Measurements from ENCODE around the gene KHDRBS1. TPM values are rescaled to one million over a fixed set of nuclear protein-coding genes. Genes with fewer than 3 reads are reported as not detected.

Gene KHDRBS1
- total RNA-seq, 2 experiments from 2014 or later, result 91.6 to 94.2 TPM

DNA sequence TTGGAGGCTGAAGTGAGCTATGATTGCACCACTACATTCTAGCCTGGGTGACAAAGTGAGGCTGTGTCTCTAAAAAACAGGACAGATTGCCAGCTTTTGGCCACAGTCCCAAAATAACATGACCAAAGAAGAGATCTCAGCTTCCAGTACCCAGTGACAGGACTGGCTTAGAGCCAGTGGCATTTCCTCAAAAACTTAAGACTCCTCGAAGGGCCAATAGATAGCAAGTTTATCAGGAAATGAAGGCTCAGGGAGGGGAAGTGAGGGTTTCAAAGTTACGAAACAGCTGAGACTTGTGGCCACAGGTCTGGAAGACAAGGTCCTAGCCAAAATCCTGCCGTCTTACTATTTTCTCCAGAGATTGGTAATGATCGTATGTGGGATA is 52.8 kb downstream of the KHDRBS1 start:
- ATAC-seq (ENCODE audit: poor library complexity), result peak; percentile 53
- POLR2A ChIA-PET, result interaction anchor here (0.7 to 1.4 kb wide), 3 partner anchors 9 to 253 kb away, joined by 3 to 7 read pairs (median 3); no protein-coding TSS in a partner anchor
- no peaks in the 10 kb centered on the region for H3K27me3 ChIP-seq (ENCODE audit: control insufficient read depth in 1 of 2, insufficient read depth in 2 of 2, low read length in 2 of 2)
- peaks cover 11% of the 10 kb centered on the region for H3K36me3 ChIP-seq (ENCODE audit: insufficient read depth, low read length)
- TF ChIP-seq, protein P1, sequence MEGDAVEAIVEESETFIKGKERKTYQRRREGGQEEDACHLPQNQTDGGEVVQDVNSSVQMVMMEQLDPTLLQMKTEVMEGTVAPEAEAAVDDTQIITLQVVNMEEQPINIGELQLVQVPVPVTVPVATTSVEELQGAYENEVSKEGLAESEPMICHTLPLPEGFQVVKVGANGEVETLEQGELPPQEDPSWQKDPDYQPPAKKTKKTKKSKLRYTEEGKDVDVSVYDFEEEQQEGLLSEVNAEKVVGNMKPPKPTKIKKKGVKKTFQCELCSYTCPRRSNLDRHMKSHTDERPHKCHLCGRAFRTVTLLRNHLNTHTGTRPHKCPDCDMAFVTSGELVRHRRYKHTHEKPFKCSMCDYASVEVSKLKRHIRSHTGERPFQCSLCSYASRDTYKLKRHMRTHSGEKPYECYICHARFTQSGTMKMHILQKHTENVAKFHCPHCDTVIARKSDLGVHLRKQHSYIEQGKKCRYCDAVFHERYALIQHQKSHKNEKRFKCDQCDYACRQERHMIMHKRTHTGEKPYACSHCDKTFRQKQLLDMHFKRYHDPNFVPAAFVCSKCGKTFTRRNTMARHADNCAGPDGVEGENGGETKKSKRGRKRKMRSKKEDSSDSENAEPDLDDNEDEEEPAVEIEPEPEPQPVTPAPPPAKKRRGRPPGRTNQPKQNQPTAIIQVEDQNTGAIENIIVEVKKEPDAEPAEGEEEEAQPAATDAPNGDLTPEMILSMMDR (IDR thresholded peaks at IDR 0.05), result no peak
- H3K27ac ChIP-seq (ENCODE audit: low read depth in 1 of 2, low read length in 2 of 2), result peak overlapping the region in 1 of 2 donors; percentile 15
- no peak overlapping the region for H3K4me3 ChIP-seq (ENCODE audit: low read length)
- H3K27ac Mint-ChIP-seq, result peak overlapping the region; percentile 28
- H3K4me3 Mint-ChIP-seq, result peak overlapping the region; percentile 49
- H3K36me3 Mint-ChIP-seq (ENCODE audit: low read depth), result peaks cover 3% of the 10 kb centered on the region
- intact Hi-C loops (cut with DNase I, micrococcal nuclease), result no loop called here
- CTCF ChIA-PET, result interaction anchor here (0.9 to 1.1 kb wide), 2 partner anchors 42 to 277 kb away, joined by 4 to 6 read pairs; partner anchors contain the start of gene KPNA6
- H3K4me1 ChIP-seq (ENCODE audit: insufficient read depth, low read length), result peaks cover 16% of the 10 kb centered on the region
- no peaks in the 10 kb centered on the region for H3K9me3 Mint-ChIP-seq
- no peaks in the 10 kb centered on the region for H3K27me3 Mint-ChIP-seq
- H3K9me3 ChIP-seq (ENCODE audit: control insufficient read depth in 1 of 2, insufficient read depth in 1 of 2, low read length in 2 of 2), result no peaks in the 10 kb centered on the region
- H3K4me1 Mint-ChIP-seq (ENCODE audit: low read depth), result peaks cover 24% of the 10 kb centered on the region
- DNase-seq, result peak in 4 of 14 experiments; percentile 26 to 71 (median 64)

DNA sequence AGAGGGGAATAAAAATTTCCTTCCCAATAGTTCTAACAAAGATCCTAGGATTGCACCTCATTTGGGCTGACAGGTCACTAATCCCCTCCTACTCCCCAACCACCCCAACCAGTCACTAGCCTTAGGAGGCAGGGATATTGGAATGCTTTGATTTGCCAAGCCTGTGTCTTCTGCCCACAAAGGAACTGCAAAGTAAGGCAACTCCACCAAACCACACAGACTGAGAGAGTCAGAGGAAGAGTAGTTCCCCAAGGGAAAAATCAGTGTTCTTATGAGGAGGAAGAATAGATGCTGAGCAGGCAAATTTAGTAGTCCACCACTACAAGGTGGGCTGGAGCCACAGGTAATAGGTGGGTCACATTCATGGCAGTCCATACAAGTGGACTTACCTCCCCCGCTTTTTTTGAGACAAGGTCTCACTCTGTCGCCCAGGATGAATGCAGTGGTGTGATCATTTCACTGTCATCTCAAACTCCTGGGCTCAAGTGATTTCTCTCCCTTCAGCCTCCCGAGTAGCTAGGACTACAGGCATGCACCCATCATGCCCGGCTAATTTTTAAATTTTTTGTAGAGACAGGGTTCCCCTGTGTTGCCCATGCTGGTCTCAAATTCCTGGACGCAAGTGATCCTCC is 55.4 kb downstream of the KHDRBS1 start:
- Mint-ChIP-seq H3K27me3 (no peaks in the 10 kb centered on the region), H3K4me3 (no peak overlapping the region), H3K9me3 (no peaks in the 10 kb centered on the region), H3K4me1 (ENCODE audit: low read depth) (peaks cover 40% of the 10 kb centered on the region), H3K27ac (no peak overlapping the region), H3K36me3 (ENCODE audit: low read depth) (peaks cover 16% of the 10 kb centered on the region)
- POLR2A ChIA-PET, result no interaction called here
- Histone ChIP-seq H3K9me3 (ENCODE audit: control insufficient read depth in 1 of 2, insufficient read depth in 1 of 2, low read length in 2 of 2) (no peaks in the 10 kb centered on the region), H3K36me3 (ENCODE audit: insufficient read depth, low read length) (peaks cover under 1% of the 10 kb centered on the region), H3K27ac (ENCODE audit: low read depth in 1 of 2, low read length in 2 of 2) (no peak overlapping the region), H3K4me3 (ENCODE audit: low read length) (no peak overlapping the region), H3K4me1 (ENCODE audit: insufficient read depth, low read length) (peaks cover 37% of the 10 kb centered on the region), H3K27me3 (ENCODE audit: control insufficient read depth in 1 of 2, insufficient read depth in 2 of 2, low read length in 2 of 2) (no peaks in the 10 kb centered on the region)
- CTCF ChIA-PET, result no interaction called here
- DNase-seq (no peak), ATAC-seq (ENCODE audit: poor library complexity) (no peak)
- TF ChIP-seq, protein P1 (IDR thresholded peaks at IDR 0.05), result no peak
- intact Hi-C loops (cut with DNase I, micrococcal nuclease), result no loop called here

GRCh38 chr1:32071758-32072621 is 58.3 kb downstream of the KHDRBS1 start:
- Histone ChIP-seq H3K4me3 (ENCODE audit: low read length) (peak overlapping the region; percentile 71), H3K36me3 (ENCODE audit: insufficient read depth, low read length) (peaks cover 11% of the 10 kb centered on the region), H3K27ac (ENCODE audit: low read depth in 1 of 2, low read length in 2 of 2) (peak overlapping the region; percentile 50 to 68), H3K9me3 (ENCODE audit: control insufficient read depth in 1 of 2, insufficient read depth in 1 of 2, low read length in 2 of 2) (no peaks in the 10 kb centered on the region), H3K4me1 (ENCODE audit: insufficient read depth, low read length) (peaks cover 30% of the 10 kb centered on the region), H3K27me3 (ENCODE audit: control insufficient read depth in 1 of 2, insufficient read depth in 2 of 2, low read length in 2 of 2) (no peaks in the 10 kb centered on the region)
- ATAC-seq (ENCODE audit: poor library complexity), result no peak
- Mint-ChIP-seq H3K4me1 (ENCODE audit: low read depth) (peaks cover 40% of the 10 kb centered on the region), H3K9me3 (no peaks in the 10 kb centered on the region), H3K36me3 (ENCODE audit: low read depth) (peaks cover 39% of the 10 kb centered on the region), H3K4me3 (peak overlapping the region; percentile 89), H3K27me3 (no peaks in the 10 kb centered on the region), H3K27ac (peak overlapping the region; percentile 82)
- intact Hi-C loops (cut with DNase I, micrococcal nuclease), result loop anchor here (1.0 to 10.0 kb wide), 8 partner anchors 36 to 745 kb away; partner anchors contain the start of genes KPNA6 (in 2 of the 2), ADGRB2 (in 1 of the 2), BSDC1 (in 1 of the 2) and PEF1 (in 1 of the 2)
- CTCF ChIA-PET, result interaction anchor here (0.6 to 5.5 kb wide), 5 partner anchors 9 to 329 kb away, joined by 3 to 39 read pairs (median 4); partner anchors contain the start of genes KPNA6 and TXLNA
- peak in 1 of 14 experiments; percentile 26 for DNase-seq
- TF ChIP-seq, protein P1 (IDR thresholded peaks at IDR 0.05), result no peak
- POLR2A ChIA-PET, result interaction anchor here (0.6 to 3.4 kb wide), 28 partner anchors 7 to 1055 kb away, joined by 3 to 71 read pairs (median 6); partner anchors contain the start of genes BSDC1, CCDC28B, IQCC and KHDRBS1

Data from CD4-positive, alpha-beta T cell (primary cell).